HepG2 (cell line): ENCODE data around the gene THADA. TPM values are rescaled to one million over a fixed set of nuclear protein-coding genes. Genes with fewer than 3 reads are reported as not detected.

Experiments
- ARID3A ChIP-seq: IDR thresholded peaks from 2 replicates; pipeline ENCODE4 v1.6.1; 2012; ENCODE audit warnings: low read depth, low read length, improper control_type of control experiment
- BORCS8-MEF2B ChIP-seq: sonication (generic); formaldehyde crosslinking; IDR thresholded peaks from 2 replicates; pipeline ENCODE4 v1.8.0; 2022; ENCODE audit warnings: mild to moderate bottlenecking, missing genetic modification reagents
- GATAD2A ChIP-seq: IDR thresholded peaks from 2 replicates; pipeline ENCODE4 v1.6.1; 2016
- GPN1 ChIP-seq: sonication (generic); formaldehyde crosslinking; IDR thresholded peaks from 2 replicates; pipeline ENCODE4 v1.5.1; 2020; ENCODE audit warnings: missing genetic modification reagents, borderline replicate concordance
- GTF2F1 ChIP-seq: fragments of 150-350 bp; IDR thresholded peaks from 2 replicates; pipeline ENCODE4 v1.6.1; 2014; ENCODE audit warnings: low read length
- GTF3A ChIP-seq: sonication (generic); formaldehyde crosslinking; conservative IDR thresholded peaks from 2 replicates; pipeline ENCODE4 v1.4.0; 2020; ENCODE audit warnings: mild to moderate bottlenecking, missing genetic modification reagents
- HMGA1 ChIP-seq: sonication (generic); formaldehyde crosslinking; conservative IDR thresholded peaks from 2 replicates; pipeline ENCODE4 v1.4.0; 2020; ENCODE audit warnings: missing genetic modification reagents
- HOMEZ ChIP-seq: IDR thresholded peaks from 2 replicates; pipeline ENCODE4 v1.6.1; 2016; ENCODE audit warnings: low read depth
- LCORL ChIP-seq, 2 experiments: fragments of 450-650 bp in 1 of 2; sonication (generic) in 1 of 2; formaldehyde crosslinking in 1 of 2; IDR thresholded peaks; 2 replicates each; pipeline versions ENCODE4 v1.5.0 to v1.6.1; 2017 to 2020; ENCODE audit warnings: antibody characterized with exemption in 1 of 2, missing genetic modification reagents in 1 of 2
- MTA3 ChIP-seq: sonication (generic); formaldehyde crosslinking; IDR thresholded peaks from 2 replicates; pipeline ENCODE4 v1.4.0; 2020; ENCODE audit warnings: missing genetic modification reagents
- MYPOP ChIP-seq: sonication (generic); formaldehyde crosslinking; IDR thresholded peaks from 2 replicates; pipeline ENCODE4 v1.8.1; 2023; ENCODE audit warnings: mild to moderate bottlenecking, moderate library complexity, missing genetic modification reagents
- NR2F6 ChIP-seq, 2 experiments: IDR thresholded peaks; 2 replicates each; pipeline ENCODE4 v1.6.1; 2016; ENCODE audit warnings: antibody characterized with exemption in 1 of 2, mild to moderate bottlenecking in 1 of 2
- SP5 ChIP-seq: IDR thresholded peaks from 2 replicates; pipeline ENCODE4 v1.6.1; 2016; ENCODE audit warnings: low read depth, borderline replicate concordance
- SRF ChIP-seq: IDR thresholded peaks from 2 replicates; pipeline ENCODE4 v1.6.1; 2011; ENCODE audit warnings: mild to moderate bottlenecking, low read depth, low read length, moderate library complexity
- TOE1 ChIP-seq: sonication (generic); formaldehyde crosslinking; IDR thresholded peaks from 2 replicates; pipeline ENCODE4 v1.4.0; 2020; ENCODE audit warnings: mild to moderate bottlenecking, missing genetic modification reagents
- TP53 ChIP-seq: sonication (generic); formaldehyde crosslinking; conservative IDR thresholded peaks from 2 replicates; pipeline ENCODE4 v1.4.0; 2020; ENCODE audit warnings: missing genetic modification reagents
- ZBTB4 ChIP-seq: sonication (generic); formaldehyde crosslinking; IDR thresholded peaks from 2 replicates; pipeline ENCODE4 v1.4.0; 2020; ENCODE audit warnings: missing genetic modification reagents, mild to moderate bottlenecking, borderline replicate concordance
- ZFP62 ChIP-seq: sonication (generic); formaldehyde crosslinking; IDR thresholded peaks from 2 replicates; pipeline ENCODE4 v1.4.0; 2020; ENCODE audit warnings: missing genetic modification reagents
- ZNF263 ChIP-seq: sonication (generic); formaldehyde crosslinking; IDR thresholded peaks from 2 replicates; pipeline ENCODE4 v1.4.0; 2020; ENCODE audit warnings: missing genetic modification reagents
- ZNF446 ChIP-seq: sonication (generic); formaldehyde crosslinking; IDR thresholded peaks from 2 replicates; pipeline ENCODE4 v1.5.0; 2020; ENCODE audit warnings: mild to moderate bottlenecking, missing genetic modification reagents
- ZNF580 ChIP-seq: IDR thresholded peaks from 2 replicates; pipeline ENCODE4 v1.6.1; 2016; ENCODE audit warnings: low read depth, borderline replicate concordance
- ZNF619 ChIP-seq: sonication (generic); formaldehyde crosslinking; IDR thresholded peaks from 2 replicates; pipeline ENCODE4 v1.4.0; 2020; ENCODE audit warnings: mild to moderate bottlenecking, missing genetic modification reagents
- ZNF724P ChIP-seq: sonication (generic); formaldehyde crosslinking; IDR thresholded peaks from 2 replicates; pipeline ENCODE4 v1.8.0; 2022; ENCODE audit warnings: missing genetic modification reagents, borderline replicate concordance
- polyA plus RNA-seq, 8 experiments: library from polyadenylated mRNA; depleted of rRNA in 3 of 8; stranded (reverse) in 7 of 8; unstranded in 1 of 8; fragments of >200 nt; fragmentation: Illumina TruSeq in 4 of 8; extraction: Trizol in 4 of 8; gene quantifications; 2 replicates each; pipeline versions ENCODE4 v1.2.1 to v1.2.3, GENCODE V29; 2011 to 2016; ENCODE audit warnings: low read depth in 4 of 8, missing spikeins in 1 of 8, mixed read lengths in 1 of 8; ENCODE audit not compliant: insufficient read depth in 1 of 8
- total RNA-seq, 5 experiments: library from RNA; depleted of rRNA; stranded (reverse); fragments of >200 nt; fragmentation: Illumina TruSeq; extraction: Trizol; gene quantifications; 2 replicates each; pipeline ENCODE4 v1.2.3, GENCODE V29; 2016; ENCODE audit warnings: low read depth in 1 of 5

Gene THADA
- total and polyA plus RNA-seq, 2 of the 13 experiments (the other 11 are each of a cell fraction or from before 2014, with no cell fraction given) = 12.7 to 21.7 TPM

GRCh38 chr2:43188561-43189386 is 407.1 kb downstream of the THADA start (continued):
- 0 out of 2 replicates have a peak, but pooled peaks have one; percentile 22 for TF ChIP-seq ZNF724P
- no peak for TF ChIP-seq ZNF619
- no peak for TF ChIP-seq SRF
- no peak for TF ChIP-seq MTA3 (CRISPR knock-in tag)
- TF ChIP-seq TOE1 (CRISPR knock-in tag) = no peak
- TF ChIP-seq HOMEZ (CRISPR knock-in tag) = no peak
- 0 out of 2 replicates have a peak, but pooled peaks have one; percentile 38 for TF ChIP-seq GTF3A
- TF ChIP-seq MYPOP (CRISPR knock-in tag) = peak; percentile 48; the same call in 1 of the 2 replicates
- no peak for TF ChIP-seq ZFP62
- no peak for TF ChIP-seq LCORL (IDR thresholded peaks at IDR 0.05)
- TF ChIP-seq LCORL (CRISPR knock-in tag; IDR thresholded peaks at IDR 0.05) = peak; percentile 80
- peak; percentile 90 for TF ChIP-seq SP5 (CRISPR knock-in tag)
- TF ChIP-seq BORCS8-MEF2B (CRISPR knock-in tag) = no peak
- TF ChIP-seq ZBTB4 (CRISPR knock-in tag) = peak; percentile 86
- peak; percentile 63 for TF ChIP-seq NR2F6 (IDR thresholded peaks at IDR 0.05)
- TF ChIP-seq NR2F6 (CRISPR knock-in tag; IDR thresholded peaks at IDR 0.05) = peak; percentile 84
- peak; percentile 72 for TF ChIP-seq GATAD2A
- no peak for TF ChIP-seq ZNF263 (CRISPR knock-in tag)
- TF ChIP-seq HMGA1 = no peak
- TF ChIP-seq ZNF580 (CRISPR knock-in tag) = no peak
- TF ChIP-seq ZNF446 (CRISPR knock-in tag) = no peak
- TF ChIP-seq ARID3A = no peak
- TF ChIP-seq GPN1 = no peak
- TF ChIP-seq TP53 (CRISPR knock-in tag) = no peak
- TF ChIP-seq GTF2F1 = no peak
